WTC11 (cell line): Measurements from ENCODE around the gene OR5L2. TPM values are rescaled to one million over a fixed set of nuclear protein-coding genes. Genes with fewer than 3 reads are reported as not detected.

Experiments
- total RNA-seq: library from RNA; stranded (reverse); gene quantifications from 3 replicates; pipeline ENCODE4 v1.2.3, GENCODE V29; 2021

The OR5L2 gene
- total RNA-seq, 1 experiment from 2014 or later, result not detected

Other genes with a start within 250 kb of the OR5L2 start
- gene OR4C11, start 219.6 kb upstream of the OR5L2 start, total RNA-seq, result not detected in 3 replicates
- not detected in 3 replicates for gene OR4P4, start 192.1 kb upstream of the OR5L2 start, total RNA-seq
- gene OR4S2, start 178.9 kb upstream of the OR5L2 start, total RNA-seq, result not detected in 3 replicates
- not detected in 3 replicates for gene OR4C6, start 165.0 kb upstream of the OR5L2 start, total RNA-seq
- gene OR5D13, start 53.8 kb upstream of the OR5L2 start, total RNA-seq, result not detected in 3 replicates
- not detected in 3 replicates for gene OR5D14, start 31.7 kb upstream of the OR5L2 start, total RNA-seq
- not detected in 3 replicates for gene OR5L1, start 15.9 kb upstream of the OR5L2 start, total RNA-seq
- gene OR5D18, start 7.6 kb upstream of the OR5L2 start, total RNA-seq, result not detected in 3 replicates
- gene OR5D16, start 11.5 kb downstream of the OR5L2 start, total RNA-seq, result not detected in 3 replicates
- not detected in 3 replicates for gene TRIM51, start 56.1 kb downstream of the OR5L2 start, total RNA-seq
- gene OR5W2, start 87.4 kb downstream of the OR5L2 start, total RNA-seq, result not detected in 3 replicates
- gene OR5I1, start 109.2 kb downstream of the OR5L2 start, total RNA-seq, result not detected in 3 replicates
- 0.16 TPM in 1 of 3 replicates, not detected in the others for gene OR10AG1, start 142.7 kb downstream of the OR5L2 start, total RNA-seq
- not detected in 3 replicates for gene OR5F1, start 167.4 kb downstream of the OR5L2 start, total RNA-seq
- gene OR5AS1, start 200.4 kb downstream of the OR5L2 start, total RNA-seq, result 0.02 TPM in 1 of 3 replicates, not detected in the others